ENCODE data around the gene PGLYRP1.

DNA sequence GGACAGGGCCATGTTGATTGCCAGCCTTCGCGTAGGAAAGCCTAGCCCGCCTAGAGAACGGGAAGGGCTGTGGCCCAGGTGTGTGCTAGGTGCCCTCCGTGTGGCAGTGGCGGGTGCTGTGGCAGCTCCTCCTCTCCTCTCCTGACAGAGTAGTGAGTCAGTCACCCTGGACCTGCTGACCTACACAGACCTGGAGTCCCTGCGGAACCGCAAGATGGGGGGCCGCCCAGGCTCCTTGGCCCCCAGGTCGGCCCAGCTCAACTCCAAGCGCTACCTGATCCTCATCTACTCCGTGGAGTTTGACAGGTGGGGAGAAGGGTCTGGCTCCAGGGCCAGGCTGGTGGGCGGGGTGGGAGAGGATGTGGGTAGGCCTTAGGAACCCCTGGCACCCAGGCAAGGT is 16.4 kb downstream of the PGLYRP1 start:
- TF ChIP-seq, protein P1, sequence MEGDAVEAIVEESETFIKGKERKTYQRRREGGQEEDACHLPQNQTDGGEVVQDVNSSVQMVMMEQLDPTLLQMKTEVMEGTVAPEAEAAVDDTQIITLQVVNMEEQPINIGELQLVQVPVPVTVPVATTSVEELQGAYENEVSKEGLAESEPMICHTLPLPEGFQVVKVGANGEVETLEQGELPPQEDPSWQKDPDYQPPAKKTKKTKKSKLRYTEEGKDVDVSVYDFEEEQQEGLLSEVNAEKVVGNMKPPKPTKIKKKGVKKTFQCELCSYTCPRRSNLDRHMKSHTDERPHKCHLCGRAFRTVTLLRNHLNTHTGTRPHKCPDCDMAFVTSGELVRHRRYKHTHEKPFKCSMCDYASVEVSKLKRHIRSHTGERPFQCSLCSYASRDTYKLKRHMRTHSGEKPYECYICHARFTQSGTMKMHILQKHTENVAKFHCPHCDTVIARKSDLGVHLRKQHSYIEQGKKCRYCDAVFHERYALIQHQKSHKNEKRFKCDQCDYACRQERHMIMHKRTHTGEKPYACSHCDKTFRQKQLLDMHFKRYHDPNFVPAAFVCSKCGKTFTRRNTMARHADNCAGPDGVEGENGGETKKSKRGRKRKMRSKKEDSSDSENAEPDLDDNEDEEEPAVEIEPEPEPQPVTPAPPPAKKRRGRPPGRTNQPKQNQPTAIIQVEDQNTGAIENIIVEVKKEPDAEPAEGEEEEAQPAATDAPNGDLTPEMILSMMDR (IDR thresholded peaks at IDR 0.05; ENCODE audit: low read depth, low read length, missing input control) = no peak
- TF ChIP-seq MAX (IDR thresholded peaks at IDR 0.05) = no peak
- TF ChIP-seq YY1 (IDR thresholded peaks at IDR 0.05) = no peak
- no peak for TF ChIP-seq SP1 (IDR thresholded peaks at IDR 0.05)
- no peak for TF ChIP-seq HNF4G (IDR thresholded peaks at IDR 0.05)
- no peak for TF ChIP-seq RAD21 (IDR thresholded peaks at IDR 0.05)
- TF ChIP-seq JUND (IDR thresholded peaks at IDR 0.05) = no peak
- TF ChIP-seq TAF1 (conservative IDR thresholded peaks at IDR 0.05) = no peak
- TF ChIP-seq REST (IDR thresholded peaks at IDR 0.05) = no peak

Measured in liver (tissue), 3 donors.